Measurements from ENCODE around the gene ZNF329. TPM values are rescaled to one million over a fixed set of nuclear protein-coding genes. Genes with fewer than 3 reads are reported as not detected.

Gene ZNF329
- total RNA-seq, 3 donors from 2014 or later (not counting 1 experiment from before 2014, with no cell fraction given), result 13.0 to 14.9 (median 14.4) TPM

DNA sequence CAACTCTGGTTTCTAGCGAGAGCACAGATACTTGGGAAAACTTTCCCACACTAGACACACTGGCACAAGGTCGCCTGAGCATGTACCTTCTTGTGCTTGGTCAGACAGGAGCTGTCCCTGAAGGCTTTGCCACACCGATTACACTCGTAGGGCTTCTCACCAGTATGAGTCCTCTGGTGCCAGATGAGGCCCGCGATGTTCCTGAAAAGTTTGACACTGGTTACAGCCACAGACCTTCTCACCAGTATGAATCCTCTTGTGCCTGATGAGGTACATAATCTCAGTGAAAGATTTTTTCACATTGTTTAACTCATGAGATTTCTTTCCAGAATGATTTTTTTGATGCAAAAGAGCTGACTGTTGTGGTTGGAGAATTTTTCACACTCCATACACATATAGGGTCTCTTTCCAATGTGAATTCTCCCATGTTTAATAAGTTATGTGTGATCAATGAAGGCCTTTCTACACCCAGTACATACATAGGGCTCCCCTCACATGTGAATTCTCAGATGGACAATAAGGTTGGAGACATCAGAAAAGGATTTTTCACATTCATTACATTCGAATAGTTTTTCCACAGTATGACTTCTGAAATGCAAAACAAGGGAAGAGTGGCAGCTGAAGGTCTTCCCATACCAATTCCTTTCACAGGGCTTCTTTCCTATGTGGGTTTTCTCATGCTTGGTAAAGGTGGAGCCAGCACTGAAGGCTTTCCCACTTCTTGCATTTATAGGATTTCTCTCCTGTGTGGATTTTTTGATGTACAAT, 42.6 kb downstream of the ZNF329 start:
- Histone ChIP-seq H3K27ac (ENCODE audit: low read length) (no peak overlapping the region), H3K9me3 (ENCODE audit: control insufficient read depth, insufficient read depth, low read length) (peaks cover 59% of the 10 kb centered on the region), H3K4me1 (ENCODE audit: control insufficient read depth, insufficient read depth, low read length) (no peaks in the 10 kb centered on the region), H3K27me3 (ENCODE audit: control insufficient read depth, insufficient read depth, low read length) (no peaks in the 10 kb centered on the region), H3K36me3 (ENCODE audit: control insufficient read depth, insufficient read depth, low read length) (no peaks in the 10 kb centered on the region), H3K4me3 (ENCODE audit: low read length) (no peak overlapping the region)
- TF ChIP-seq, protein P1, sequence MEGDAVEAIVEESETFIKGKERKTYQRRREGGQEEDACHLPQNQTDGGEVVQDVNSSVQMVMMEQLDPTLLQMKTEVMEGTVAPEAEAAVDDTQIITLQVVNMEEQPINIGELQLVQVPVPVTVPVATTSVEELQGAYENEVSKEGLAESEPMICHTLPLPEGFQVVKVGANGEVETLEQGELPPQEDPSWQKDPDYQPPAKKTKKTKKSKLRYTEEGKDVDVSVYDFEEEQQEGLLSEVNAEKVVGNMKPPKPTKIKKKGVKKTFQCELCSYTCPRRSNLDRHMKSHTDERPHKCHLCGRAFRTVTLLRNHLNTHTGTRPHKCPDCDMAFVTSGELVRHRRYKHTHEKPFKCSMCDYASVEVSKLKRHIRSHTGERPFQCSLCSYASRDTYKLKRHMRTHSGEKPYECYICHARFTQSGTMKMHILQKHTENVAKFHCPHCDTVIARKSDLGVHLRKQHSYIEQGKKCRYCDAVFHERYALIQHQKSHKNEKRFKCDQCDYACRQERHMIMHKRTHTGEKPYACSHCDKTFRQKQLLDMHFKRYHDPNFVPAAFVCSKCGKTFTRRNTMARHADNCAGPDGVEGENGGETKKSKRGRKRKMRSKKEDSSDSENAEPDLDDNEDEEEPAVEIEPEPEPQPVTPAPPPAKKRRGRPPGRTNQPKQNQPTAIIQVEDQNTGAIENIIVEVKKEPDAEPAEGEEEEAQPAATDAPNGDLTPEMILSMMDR (IDR thresholded peaks at IDR 0.05), result no peak
- H3K27ac Mint-ChIP-seq, result no peak overlapping the region
- H3K9me3 Mint-ChIP-seq, result peaks cover 11 to 21% of the 10 kb centered on the region in 2 donors
- H3K4me1 Mint-ChIP-seq, result no peaks in the 10 kb centered on the region
- H3K36me3 Mint-ChIP-seq, result peaks cover 48% of the 10 kb centered on the region
- no peak overlapping the region for H3K4me3 Mint-ChIP-seq
- ATAC-seq (no peak), DNase-seq (no peak)
- no peaks in the 10 kb centered on the region for H3K27me3 Mint-ChIP-seq (ENCODE audit: low read depth in 2 of 2)
- intact Hi-C loops (cut with micrococcal nuclease), result no loop called here
- 93% methylated on average over 6 of the region's 7 CpGs for WGBS (ENCODE audit: insufficient coverage)

DNA sequence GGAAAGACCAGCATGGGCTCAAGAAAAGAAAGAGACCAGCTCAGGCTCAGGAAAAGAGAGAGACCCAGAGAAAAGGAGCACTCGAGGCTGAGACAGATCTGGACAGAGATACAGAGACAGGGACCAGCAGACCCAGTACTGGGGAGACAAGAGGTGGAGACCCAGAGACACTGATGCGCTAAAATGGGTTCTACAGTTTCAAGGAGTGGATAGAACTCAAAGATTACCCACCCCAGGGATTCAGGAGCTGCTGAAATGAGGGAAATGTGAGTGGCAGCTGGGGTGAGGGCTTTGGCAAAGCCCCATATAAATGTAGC, 51.9 kb downstream of the ZNF329 start:
- peak overlapping the region; percentile 99 for H3K27ac ChIP-seq (ENCODE audit: low read length)
- peaks cover 40% of the 10 kb centered on the region for H3K9me3 ChIP-seq (ENCODE audit: control insufficient read depth, insufficient read depth, low read length)
- TF ChIP-seq, protein P1 (IDR thresholded peaks at IDR 0.05), result no peak
- no peaks in the 10 kb centered on the region for H3K36me3 ChIP-seq (ENCODE audit: control insufficient read depth, insufficient read depth, low read length)
- Mint-ChIP-seq H3K27ac (peak overlapping the region; percentile 98 to 99), H3K27me3 (ENCODE audit: low read depth in 2 of 2) (peaks cover 0 to 3% of the 10 kb centered on the region in 2 donors), H3K36me3 (peaks cover 13% of the 10 kb centered on the region), H3K4me3 (peak overlapping the region; percentile 88), H3K9me3 (peaks cover 3 to 9% of the 10 kb centered on the region in 2 donors), H3K4me1 (peaks cover 14 to 30% of the 10 kb centered on the region in 2 donors)
- ATAC-seq (no peak), DNase-seq (no peak)
- intact Hi-C loops (cut with micrococcal nuclease), result loop anchor here (1.0 to 2.0 kb wide), 2 partner anchors 52 to 96 kb away; partner anchors contain the start of genes ZNF329 and ZNF606
- peak overlapping the region; percentile 56 for H3K4me3 ChIP-seq (ENCODE audit: low read length)
- peaks cover 15% of the 10 kb centered on the region for H3K4me1 ChIP-seq (ENCODE audit: control insufficient read depth, insufficient read depth, low read length)
- WGBS (ENCODE audit: insufficient coverage), result 12% methylated on average over 2 of the region's 2 CpGs
- no peaks in the 10 kb centered on the region for H3K27me3 ChIP-seq (ENCODE audit: control insufficient read depth, insufficient read depth, low read length)

DNA sequence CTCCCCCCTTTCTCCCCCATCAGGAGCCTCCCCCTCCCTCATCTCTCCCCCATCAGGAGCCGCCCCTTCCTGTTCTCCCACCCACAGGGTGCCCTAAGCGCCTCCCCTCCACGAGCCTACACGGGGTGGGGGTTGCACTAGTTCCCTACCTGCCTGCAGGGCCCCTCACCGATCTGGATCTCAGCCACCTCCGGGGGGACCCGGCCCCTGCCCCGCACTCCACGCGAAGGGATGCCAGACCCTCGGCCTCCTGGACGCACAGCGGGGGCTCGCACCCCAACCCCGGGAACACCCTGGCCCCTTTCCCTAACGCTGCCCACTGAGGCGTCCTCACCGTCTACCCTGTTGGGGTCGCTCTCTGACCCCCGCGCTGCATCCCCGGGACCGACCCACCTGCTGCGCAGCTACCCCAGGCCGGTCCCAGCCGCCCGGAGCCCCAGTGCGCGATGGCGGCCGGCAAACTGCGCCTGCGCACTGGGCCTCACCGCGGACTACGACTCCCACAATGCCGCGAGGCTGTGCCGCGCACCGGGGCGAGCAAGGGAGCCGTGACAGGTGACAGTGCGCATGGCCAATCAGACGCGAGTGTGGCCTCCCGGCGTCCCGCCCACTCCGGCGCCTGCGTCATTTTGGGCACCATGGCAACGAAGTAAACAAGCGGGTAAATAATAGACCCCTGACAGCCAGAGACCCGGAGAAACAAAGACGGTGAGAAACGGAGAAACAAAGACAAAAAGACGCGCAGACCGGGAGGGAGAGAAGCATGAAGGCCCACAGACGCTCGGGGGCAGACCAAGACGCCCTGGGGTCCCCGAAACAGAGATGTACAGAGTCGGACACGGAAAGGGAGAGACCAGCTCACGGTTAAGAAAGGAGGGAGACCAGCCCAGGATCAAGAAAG, 52.6 kb downstream of the ZNF329 start, which contains the start of gene ZSCAN18:
TSS of gene ZSCAN18 (minus strand) at position 451 of the 901 bp plus-strand sequence. CDS start 7,964 bp downstream, outside the sequence.
- TF ChIP-seq, protein P1 (IDR thresholded peaks at IDR 0.05), result no peak
- Mint-ChIP-seq H3K36me3 (peaks cover 8% of the 10 kb centered on the region), H3K4me1 (peaks cover 14 to 34% of the 10 kb centered on the region in 2 donors), H3K9me3 (peaks cover 3 to 9% of the 10 kb centered on the region in 2 donors), H3K4me3 (peak within 1 kb of the TSS; percentile 88), H3K27ac (peak within 1 kb of the TSS; percentile 98 to 99), H3K27me3 (ENCODE audit: low read depth in 2 of 2) (peaks cover 0 to 3% of the 10 kb centered on the region in 2 donors)
- 3% methylated on average over 67 of the region's 67 CpGs for WGBS (ENCODE audit: insufficient coverage)
- H3K4me3 ChIP-seq (ENCODE audit: low read length), result peak within 1 kb of the TSS; percentile 81
- no peaks in the 10 kb centered on the region for H3K36me3 ChIP-seq (ENCODE audit: control insufficient read depth, insufficient read depth, low read length)
- intact Hi-C loops (cut with micrococcal nuclease), result loop anchor here (1.0 to 2.0 kb wide), 2 partner anchors 53 to 96 kb away; partner anchors contain the start of genes ZNF329 and ZNF606
- DNase-seq, result peak; percentile 97 to 98
- H3K9me3 ChIP-seq (ENCODE audit: control insufficient read depth, insufficient read depth, low read length), result peaks cover 46% of the 10 kb centered on the region
- no peaks in the 10 kb centered on the region for H3K27me3 ChIP-seq (ENCODE audit: control insufficient read depth, insufficient read depth, low read length)
- peaks cover 15% of the 10 kb centered on the region for H3K4me1 ChIP-seq (ENCODE audit: control insufficient read depth, insufficient read depth, low read length)
- ATAC-seq, result peak; percentile 92 to 99 (median 97)
- peak within 1 kb of the TSS; percentile 99 for H3K27ac ChIP-seq (ENCODE audit: low read length)
